A673 (cell line): ENCODE measurements around the gene RABGAP1L.

ENCODE experiments used
- CTCF ChIP-seq: fragments of 300-800, 200-600 bp; sonication (generic); conservative IDR thresholded peaks from 2 replicates; pipeline ENCODE4 v1.5.1; 2017; ENCODE audit warnings: low read depth, mild to moderate bottlenecking, antibody characterized with exemption, low read length, moderate library complexity, mixed read lengths
- EZH2 ChIP-seq: fragments of 200-600 bp; sonication (generic); IDR thresholded peaks from 2 replicates; pipeline ENCODE4 v1.6.1; 2017; ENCODE audit warnings: borderline replicate concordance, low read depth, mild to moderate bottlenecking, mixed read lengths, antibody characterized with exemption, low read length; ENCODE audit not compliant: poor library complexity, severe bottlenecking

- no peak for TF ChIP-seq CTCF
- no peak for TF ChIP-seq EZH2
Observed at GRCh38 chr1:174742805-174743653, 583.7 kb downstream of the RABGAP1L start.
